ENCODE results near the gene PBXIP1.

PBXIP1 gene

GRCh38 chr1:154896771-154897286 lies 59.1 kb downstream of the PBXIP1 start:
- no peak overlapping the region for H3K4me3 ChIP-seq
- H3K36me3 ChIP-seq (ENCODE audit: insufficient read depth, low read length) = no peaks in the 10 kb centered on the region
- no peaks in the 10 kb centered on the region for H3K9me3 ChIP-seq (ENCODE audit: low read depth, low read length)
- no peak overlapping the region for H3K9ac ChIP-seq (ENCODE audit: insufficient read length)
- no peak overlapping the region for H3K27ac ChIP-seq
- no peak for DNase-seq (ENCODE audit: low read depth, low spot score)
- TF ChIP-seq FOXP2 (optimal IDR thresholded peaks at IDR 0.05; ENCODE audit: control extremely low read depth, extremely low read length, insufficient read depth) = no peak
- TF ChIP-seq EZH2 (IDR thresholded peaks at IDR 0.05) = no peak
- no peak for TF ChIP-seq POLR2AphosphoS5 (IDR thresholded peaks at IDR 0.05; ENCODE audit: borderline replicate concordance, low read depth, low read length)

DNA sequence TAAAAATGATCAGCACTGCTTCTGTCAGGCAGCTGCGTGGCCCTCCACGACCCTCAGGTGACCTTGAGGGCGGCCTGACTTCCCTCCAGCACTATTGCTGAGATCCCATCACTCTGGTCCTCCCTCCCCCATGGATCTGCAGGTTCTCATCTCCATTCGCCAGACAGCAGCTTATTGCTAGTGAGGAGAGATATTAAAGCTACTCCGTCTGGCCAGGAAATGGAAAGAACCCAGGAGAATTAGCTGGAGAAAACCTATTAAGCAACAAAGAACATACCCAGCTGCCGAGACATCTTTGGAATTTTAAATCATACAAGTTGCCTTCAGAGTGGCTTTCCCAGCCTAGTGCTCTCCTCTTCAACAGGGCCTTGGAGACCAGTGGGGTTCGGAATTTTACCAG lies 60.1 kb downstream of the PBXIP1 start:
- Histone ChIP-seq H3K36me3 (ENCODE audit: insufficient read depth, low read length) (no peaks in the 10 kb centered on the region), H3K27ac (peak overlapping the region; percentile 27; the same call in 1 of the 2 replicates), H3K9ac (ENCODE audit: insufficient read length) (no peak overlapping the region), H3K9me3 (ENCODE audit: low read depth, low read length) (no peaks in the 10 kb centered on the region), H3K4me3 (no peak overlapping the region)
- DNase-seq (ENCODE audit: low read depth, low spot score) = no peak
- TF ChIP-seq POLR2AphosphoS5 (IDR thresholded peaks at IDR 0.05; ENCODE audit: borderline replicate concordance, low read depth, low read length) = no peak
- no peak for TF ChIP-seq EZH2 (IDR thresholded peaks at IDR 0.05)
- no peak for TF ChIP-seq FOXP2 (optimal IDR thresholded peaks at IDR 0.05; ENCODE audit: control extremely low read depth, extremely low read length, insufficient read depth)
